ENCODE results near the gene CPLX1.
A peak's percentile ranks its signal among the peaks of the same experiment; 100 is the strongest.

CPLX1 gene

GRCh38 chr4:825971-826330 lies at the start of gene CPLX1:
CPLX1 (minus strand) TSS chr4:826129; CDS start chr4:824522, 1,607 bp downstream.
- Mint-ChIP-seq H3K9me3 (no peaks in the 10 kb centered on the region), H3K36me3 (no peaks in the 10 kb centered on the region), H3K27me3 (peaks cover 77% of the 10 kb centered on the region), H3K4me1 (peaks cover 8% of the 10 kb centered on the region), H3K4me3 (peak within 1 kb of the TSS; percentile 64), H3K27ac (no peak within 1 kb of the TSS)
- ATAC-seq, result no peak

GRCh38 chr4:874971-875817 lies 49.3 kb upstream of the CPLX1 start:
- Mint-ChIP-seq H3K4me1 (peaks cover 13% of the 10 kb centered on the region), H3K4me3 (no peak overlapping the region), H3K9me3 (no peaks in the 10 kb centered on the region), H3K36me3 (peaks cover 75% of the 10 kb centered on the region), H3K27me3 (no peaks in the 10 kb centered on the region), H3K27ac (no peak overlapping the region)
- no peak for ATAC-seq

GRCh38 chr4:874056-874455 lies 48.1 kb upstream of the CPLX1 start:
- Mint-ChIP-seq H3K27ac (no peak overlapping the region), H3K4me1 (peaks cover 2% of the 10 kb centered on the region)

GRCh38 chr4:872241-872981 lies 46.5 kb upstream of the CPLX1 start:
- H3K4me1 Mint-ChIP-seq, result no peaks in the 10 kb centered on the region
- H3K4me3 Mint-ChIP-seq, result no peak overlapping the region
- no peak overlapping the region for H3K27ac Mint-ChIP-seq
- H3K36me3 Mint-ChIP-seq, result peaks cover 64% of the 10 kb centered on the region
- H3K27me3 Mint-ChIP-seq, result no peaks in the 10 kb centered on the region
- no peak for ATAC-seq
- H3K9me3 Mint-ChIP-seq, result peaks cover 3% of the 10 kb centered on the region

More at GRCh38 chr4:874056-874455, 48.1 kb upstream of the CPLX1 start:
- H3K4me3 Mint-ChIP-seq, result no peak overlapping the region
- H3K27me3 Mint-ChIP-seq, result no peaks in the 10 kb centered on the region
- no peak for ATAC-seq
- H3K36me3 Mint-ChIP-seq, result peaks cover 70% of the 10 kb centered on the region
- peaks cover 3% of the 10 kb centered on the region for H3K9me3 Mint-ChIP-seq

GRCh38 chr4:871484-871883 lies 45.6 kb upstream of the CPLX1 start:
- Mint-ChIP-seq H3K4me3 (no peak overlapping the region), H3K9me3 (peaks cover 3% of the 10 kb centered on the region), H3K27ac (no peak overlapping the region)

GRCh38 chr4:870951-871350 lies 45.0 kb upstream of the CPLX1 start:
- Mint-ChIP-seq H3K27me3 (no peaks in the 10 kb centered on the region), H3K27ac (no peak overlapping the region), H3K36me3 (peaks cover 59% of the 10 kb centered on the region), H3K4me1 (no peaks in the 10 kb centered on the region), H3K9me3 (peaks cover 3% of the 10 kb centered on the region), H3K4me3 (no peak overlapping the region)
- no peak for ATAC-seq

More at GRCh38 chr4:871484-871883, 45.6 kb upstream of the CPLX1 start:
- peaks cover 59% of the 10 kb centered on the region for H3K36me3 Mint-ChIP-seq
- no peaks in the 10 kb centered on the region for H3K4me1 Mint-ChIP-seq
- peak; percentile 36 for ATAC-seq
- no peaks in the 10 kb centered on the region for H3K27me3 Mint-ChIP-seq

- Mint-ChIP-seq H3K27ac (no peak overlapping the region), H3K36me3 (peaks cover 63% of the 10 kb centered on the region), H3K4me3 (no peak overlapping the region), H3K4me1 (no peaks in the 10 kb centered on the region), H3K9me3 (peaks cover 3% of the 10 kb centered on the region), H3K27me3 (no peaks in the 10 kb centered on the region)
- no peak for ATAC-seq
Measured at GRCh38 chr4:869776-870175, 43.8 kb upstream of the CPLX1 start.

GRCh38 chr4:868421-868820 lies 42.5 kb upstream of the CPLX1 start:
- no peak for ATAC-seq
- Mint-ChIP-seq H3K27ac (no peak overlapping the region), H3K4me1 (no peaks in the 10 kb centered on the region), H3K36me3 (peaks cover 63% of the 10 kb centered on the region), H3K9me3 (peaks cover 3% of the 10 kb centered on the region), H3K27me3 (no peaks in the 10 kb centered on the region), H3K4me3 (no peak overlapping the region)

- Mint-ChIP-seq H3K27me3 (no peaks in the 10 kb centered on the region), H3K36me3 (peaks cover 65% of the 10 kb centered on the region), H3K4me3 (no peak overlapping the region), H3K4me1 (no peaks in the 10 kb centered on the region), H3K27ac (no peak overlapping the region), H3K9me3 (peaks cover 3% of the 10 kb centered on the region)
- ATAC-seq, result no peak
Measured at GRCh38 chr4:867526-868250, 41.8 kb upstream of the CPLX1 start.

GRCh38 chr4:866761-867390 lies 40.9 kb upstream of the CPLX1 start:
- H3K4me3 Mint-ChIP-seq, result no peak overlapping the region
- no peaks in the 10 kb centered on the region for H3K4me1 Mint-ChIP-seq
- no peak overlapping the region for H3K27ac Mint-ChIP-seq
- peaks cover 3% of the 10 kb centered on the region for H3K9me3 Mint-ChIP-seq
- peaks cover 68% of the 10 kb centered on the region for H3K36me3 Mint-ChIP-seq
- no peaks in the 10 kb centered on the region for H3K27me3 Mint-ChIP-seq
- no peak for ATAC-seq

GRCh38 chr4:866068-866760 lies 40.3 kb upstream of the CPLX1 start:
- no peaks in the 10 kb centered on the region for H3K27me3 Mint-ChIP-seq
- H3K9me3 Mint-ChIP-seq, result peaks cover 3% of the 10 kb centered on the region
- H3K4me3 Mint-ChIP-seq, result no peak overlapping the region
- no peak for ATAC-seq
- H3K27ac Mint-ChIP-seq, result no peak overlapping the region
- no peaks in the 10 kb centered on the region for H3K4me1 Mint-ChIP-seq
- peaks cover 70% of the 10 kb centered on the region for H3K36me3 Mint-ChIP-seq

- peak; percentile 16 for ATAC-seq
- Mint-ChIP-seq H3K4me1 (no peaks in the 10 kb centered on the region), H3K27ac (no peak overlapping the region), H3K27me3 (no peaks in the 10 kb centered on the region), H3K9me3 (peaks cover 3% of the 10 kb centered on the region), H3K4me3 (no peak overlapping the region), H3K36me3 (peaks cover 74% of the 10 kb centered on the region)
Measured at GRCh38 chr4:865572-865971, 39.6 kb upstream of the CPLX1 start.

GRCh38 chr4:865121-865465 lies 39.2 kb upstream of the CPLX1 start:
- no peaks in the 10 kb centered on the region for H3K4me1 Mint-ChIP-seq
- H3K9me3 Mint-ChIP-seq, result peaks cover 3% of the 10 kb centered on the region
- peaks cover 74% of the 10 kb centered on the region for H3K36me3 Mint-ChIP-seq
- H3K27me3 Mint-ChIP-seq, result no peaks in the 10 kb centered on the region
- no peak overlapping the region for H3K4me3 Mint-ChIP-seq
- no peak overlapping the region for H3K27ac Mint-ChIP-seq
- no peak for ATAC-seq

GRCh38 chr4:864456-865120 lies 38.7 kb upstream of the CPLX1 start:
- ATAC-seq, result no peak
- Mint-ChIP-seq H3K4me1 (no peaks in the 10 kb centered on the region), H3K4me3 (no peak overlapping the region), H3K27ac (no peak overlapping the region), H3K9me3 (no peaks in the 10 kb centered on the region), H3K36me3 (peaks cover 74% of the 10 kb centered on the region), H3K27me3 (no peaks in the 10 kb centered on the region)

All from stimulated activated memory B cell treated with anti-CD40 and anti-IgM and Interleukin-4, amounts not matched to agents 10 μg/mL and 1 μg/mL and 100 μg/mL, for 72 hours (primary cell).